ENCODE results near the gene RGS6. TPM values are rescaled to one million over a fixed set of nuclear protein-coding genes. Genes with fewer than 3 reads are reported as not detected.

The RGS6 gene
- total RNA-seq, 1 experiment from 2014 or later: not detected

- no peaks in the 10 kb centered on the region for H3K9me3 Mint-ChIP-seq (ENCODE audit: unreplicated experiment)
- intact Hi-C loops (cut with micrococcal nuclease): no loop called here
- no peak overlapping the region for H3K4me3 Mint-ChIP-seq (ENCODE audit: unreplicated experiment)
- H3K4me1 Mint-ChIP-seq (ENCODE audit: insufficient read depth, unreplicated experiment): no peaks in the 10 kb centered on the region
- CTCF ChIA-PET: interaction anchor here (0.6 kb wide), 1 partner anchor 125 kb away, joined by 3 read pairs; no protein-coding TSS in a partner anchor
- no TSS peak for BruUV-seq (replicated peaks)
- TF ChIP-seq CTCF (IDR thresholded peaks at IDR 0.05; ENCODE audit: unreplicated experiment): no peak
- H3K27me3 Mint-ChIP-seq (ENCODE audit: insufficient read depth, unreplicated experiment): no peaks in the 10 kb centered on the region
- no peak overlapping the region for H3K27ac Mint-ChIP-seq (ENCODE audit: low read depth, unreplicated experiment)
- DNase-seq (ENCODE audit: unreplicated experiment): no peak
- no peaks in the 10 kb centered on the region for H3K36me3 Mint-ChIP-seq (ENCODE audit: insufficient read depth, unreplicated experiment)
- POLR2A ChIA-PET: no interaction called here
Measured at GRCh38 chr14:72451054-72451972, 519.1 kb downstream of the RGS6 start.

DNA sequence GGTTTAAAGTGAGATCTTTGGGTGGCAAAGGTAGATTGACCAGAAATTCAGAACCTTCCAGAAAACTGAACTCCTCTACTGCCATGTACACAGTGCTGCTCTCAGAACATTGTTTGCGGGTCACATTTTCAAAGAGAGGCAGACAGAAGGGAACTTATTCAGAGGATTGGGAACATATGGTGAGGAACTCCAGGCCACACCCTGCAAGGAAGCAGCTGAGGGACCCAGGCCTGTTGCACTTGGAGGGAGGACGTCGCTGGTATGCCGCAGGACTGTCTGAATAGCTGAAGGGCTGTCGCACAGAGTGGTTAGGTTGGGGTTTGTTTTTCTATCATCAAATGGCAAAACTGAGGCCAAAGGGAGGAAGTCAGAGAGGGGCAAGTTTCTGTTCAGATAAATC, 520.5 kb downstream of the RGS6 start:
- H3K27ac Mint-ChIP-seq (ENCODE audit: low read depth, unreplicated experiment): no peak overlapping the region
- H3K27me3 Mint-ChIP-seq (ENCODE audit: insufficient read depth, unreplicated experiment): no peaks in the 10 kb centered on the region
- no peak overlapping the region for H3K4me3 Mint-ChIP-seq (ENCODE audit: unreplicated experiment)
- no peaks in the 10 kb centered on the region for H3K36me3 Mint-ChIP-seq (ENCODE audit: insufficient read depth, unreplicated experiment)
- POLR2A ChIA-PET: no interaction called here
- peaks cover 5% of the 10 kb centered on the region for H3K4me1 Mint-ChIP-seq (ENCODE audit: insufficient read depth, unreplicated experiment)
- intact Hi-C loops (cut with micrococcal nuclease): no loop called here
- CTCF ChIA-PET: interaction anchor here (0.5 kb wide), 1 partner anchor 65 kb away, joined by 3 read pairs; no protein-coding TSS in a partner anchor
- TF ChIP-seq CTCF (IDR thresholded peaks at IDR 0.05; ENCODE audit: unreplicated experiment): no peak
- H3K9me3 Mint-ChIP-seq (ENCODE audit: unreplicated experiment): no peaks in the 10 kb centered on the region
- DNase-seq (ENCODE audit: unreplicated experiment): no peak
- BruUV-seq (replicated peaks): no TSS peak

GRCh38 chr14:72454388-72455160, 522.3 kb downstream of the RGS6 start:
- H3K9me3 Mint-ChIP-seq (ENCODE audit: unreplicated experiment): no peaks in the 10 kb centered on the region
- no peaks in the 10 kb centered on the region for H3K27me3 Mint-ChIP-seq (ENCODE audit: insufficient read depth, unreplicated experiment)
- no peak for TF ChIP-seq CTCF (IDR thresholded peaks at IDR 0.05; ENCODE audit: unreplicated experiment)
- ChIA-PET POLR2A (interaction anchor here (0.6 kb wide), 1 partner anchor 445 kb away, joined by 3 read pairs; no protein-coding TSS in a partner anchor), CTCF (interaction anchor here (0.5 to 0.7 kb wide), 2 partner anchors 239 to 1272 kb away, joined by 3 read pairs; no protein-coding TSS in a partner anchor)
- intact Hi-C loops (cut with micrococcal nuclease): no loop called here
- DNase-seq (ENCODE audit: unreplicated experiment): no peak
- no peaks in the 10 kb centered on the region for H3K36me3 Mint-ChIP-seq (ENCODE audit: insufficient read depth, unreplicated experiment)
- no peak overlapping the region for H3K27ac Mint-ChIP-seq (ENCODE audit: low read depth, unreplicated experiment)
- peaks cover 11% of the 10 kb centered on the region for H3K4me1 Mint-ChIP-seq (ENCODE audit: insufficient read depth, unreplicated experiment)
- BruUV-seq (replicated peaks): no TSS peak
- H3K4me3 Mint-ChIP-seq (ENCODE audit: unreplicated experiment): no peak overlapping the region

DNA sequence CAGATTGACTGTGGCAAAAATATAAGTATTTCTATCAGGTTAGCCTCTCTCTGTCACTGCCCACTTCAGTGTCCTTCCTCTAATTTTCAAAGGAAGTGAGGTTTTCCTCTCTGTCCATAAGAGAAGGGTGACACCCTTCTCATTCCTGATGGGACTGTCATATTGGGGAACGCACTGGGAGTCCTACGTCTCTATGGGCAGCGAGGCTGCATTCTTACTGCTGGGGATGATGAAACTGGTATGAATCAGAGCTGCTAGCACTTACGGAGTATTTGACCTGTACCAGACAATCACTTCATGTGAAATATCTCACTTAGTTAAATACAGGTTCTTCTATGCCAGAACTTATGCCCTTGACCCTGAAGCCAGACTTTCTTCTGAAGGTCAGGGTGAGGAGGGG, 525.4 kb downstream of the RGS6 start:
- Mint-ChIP-seq H3K36me3 (ENCODE audit: insufficient read depth, unreplicated experiment) (no peaks in the 10 kb centered on the region), H3K9me3 (ENCODE audit: unreplicated experiment) (no peaks in the 10 kb centered on the region), H3K4me3 (ENCODE audit: unreplicated experiment) (no peak overlapping the region), H3K4me1 (ENCODE audit: insufficient read depth, unreplicated experiment) (peaks cover 11% of the 10 kb centered on the region), H3K27ac (ENCODE audit: low read depth, unreplicated experiment) (peak overlapping the region; percentile 51), H3K27me3 (ENCODE audit: insufficient read depth, unreplicated experiment) (no peaks in the 10 kb centered on the region)
- CTCF ChIA-PET: interaction anchor here (0.5 to 1.1 kb wide), 2 partner anchors 19 kb away, joined by 4 read pairs; no protein-coding TSS in a partner anchor
- TF ChIP-seq CTCF (IDR thresholded peaks at IDR 0.05; ENCODE audit: unreplicated experiment): no peak
- POLR2A ChIA-PET: interaction anchor here (0.6 to 1.0 kb wide), 3 partner anchors 8 to 42 kb away, joined by 3 to 4 read pairs (median 3); no protein-coding TSS in a partner anchor
- DNase-seq (ENCODE audit: unreplicated experiment): peak; percentile 61
- no TSS peak for BruUV-seq (replicated peaks)
- intact Hi-C loops (cut with micrococcal nuclease): no loop called here

Measured in MCF 10A (cell line).